H9 (cell line): ENCODE results near the gene LINGO1. TPM values are rescaled to one million over a fixed set of nuclear protein-coding genes. Genes with fewer than 3 reads are reported as not detected.

Experiments
- DNase-seq: peaks from one replicate; pipeline ENCODE4 v3.0.0-alpha.2; 2017
- H2AFZ ChIP-seq: one replicate; pipeline ENCODE4 v1.6.1; 2013; ENCODE audit warnings: mild to moderate bottlenecking, low read length, control low read depth, moderate library complexity
- H2AK5ac ChIP-seq: 2 replicates; pipeline ENCODE4 v1.6.1; 2013; ENCODE audit warnings: low read length, control low read depth, mixed read lengths; ENCODE audit not compliant: insufficient read length
- H2BK120ac ChIP-seq: one replicate; pipeline ENCODE4 v1.6.1; 2013; ENCODE audit warnings: low read depth, mild to moderate bottlenecking, low read length, control low read depth, inconsistent platforms; ENCODE audit not compliant: poor library complexity, severe bottlenecking
- H2BK12ac ChIP-seq: 2 replicates; pipeline ENCODE4 v1.6.1; 2013; ENCODE audit warnings: low read length, control low read depth, mixed read lengths, low read depth; ENCODE audit not compliant: insufficient read length
- H2BK15ac ChIP-seq: 2 replicates; pipeline ENCODE4 v1.6.1; 2013; ENCODE audit warnings: low read depth, low read length, control low read depth
- H2BK20ac ChIP-seq: one replicate; pipeline ENCODE4 v1.6.1; 2013; ENCODE audit warnings: low read depth, mild to moderate bottlenecking, low read length, control low read depth, inconsistent platforms; ENCODE audit not compliant: poor library complexity, severe bottlenecking
- H2BK5ac ChIP-seq: 2 replicates; pipeline ENCODE4 v1.6.1; 2013; ENCODE audit warnings: low read length, control low read depth, mixed read lengths; ENCODE audit not compliant: insufficient read length
- H3K14ac ChIP-seq: 2 replicates; pipeline ENCODE4 v1.6.1; 2013; ENCODE audit warnings: low read length, control low read depth; ENCODE audit not compliant: insufficient read depth
- H3K18ac ChIP-seq: 2 replicates; pipeline ENCODE4 v1.6.1; 2013; ENCODE audit warnings: low read depth, mild to moderate bottlenecking, mixed read lengths, low read length, control low read depth; ENCODE audit not compliant: insufficient read length
- H3K23ac ChIP-seq: 2 replicates; pipeline ENCODE4 v1.6.1; 2013; ENCODE audit warnings: low read length, control low read depth, mixed read lengths, low read depth; ENCODE audit not compliant: insufficient read length
- H3K23me2 ChIP-seq: 2 replicates; pipeline ENCODE4 v1.6.1; 2013; ENCODE audit warnings: low read depth, mild to moderate bottlenecking, mixed read lengths, low read length, control low read depth; ENCODE audit not compliant: insufficient read length, poor library complexity, severe bottlenecking
- H3K27ac ChIP-seq: 2 replicates; pipeline ENCODE4 v1.5.1; 2013; ENCODE audit warnings: low read length, control low read depth, mixed read lengths, low read depth; ENCODE audit not compliant: insufficient read length
- H3K27me3 ChIP-seq: 2 replicates; pipeline ENCODE4 v1.6.1; 2013; ENCODE audit warnings: low read length, control low read depth, inconsistent platforms; ENCODE audit not compliant: insufficient read depth
- H3K4ac ChIP-seq: 2 replicates; pipeline ENCODE4 v1.6.1; 2013; ENCODE audit warnings: low read depth, mild to moderate bottlenecking, control low read depth, inconsistent platforms, low read length, moderate library complexity
- H3K4me1 ChIP-seq: 2 replicates; pipeline ENCODE4 v1.6.1; 2013; ENCODE audit warnings: low read length, control low read depth, inconsistent platforms; ENCODE audit not compliant: insufficient read depth
- H3K4me2 ChIP-seq: 2 replicates; pipeline ENCODE4 v1.6.1; 2013; ENCODE audit warnings: low read length, control low read depth, mixed read lengths; ENCODE audit not compliant: insufficient read length, insufficient read depth
- H3K56ac ChIP-seq: 2 replicates; pipeline ENCODE4 v1.6.1; 2013; ENCODE audit warnings: low read depth, mild to moderate bottlenecking, mixed read lengths, low read length, control low read depth; ENCODE audit not compliant: insufficient read length
- H3K79me1 ChIP-seq: 2 replicates; pipeline ENCODE4 v1.6.1; 2013; ENCODE audit warnings: low read depth, mild to moderate bottlenecking, moderate library complexity, low read length, control low read depth, inconsistent platforms; ENCODE audit not compliant: insufficient read depth, poor library complexity, severe bottlenecking
- H3K79me2 ChIP-seq: 2 replicates; pipeline ENCODE4 v1.6.1; 2013; ENCODE audit warnings: low read length, control low read depth, inconsistent platforms; ENCODE audit not compliant: insufficient read depth
- H3K9ac ChIP-seq: 2 replicates; pipeline ENCODE4 v1.6.1; 2013; ENCODE audit warnings: low read length, control low read depth, mixed read lengths; ENCODE audit not compliant: insufficient read length; ENCODE audit errors: extremely low read depth
- H3K9me3 ChIP-seq: one replicate; pipeline ENCODE4 v1.6.1; 2013; ENCODE audit warnings: low read depth, low read length, inconsistent platforms; ENCODE audit not compliant: control insufficient read depth
- H3T11ph ChIP-seq: one replicate; pipeline ENCODE4 v1.6.1; 2013; ENCODE audit warnings: mild to moderate bottlenecking, low read length, control low read depth, inconsistent platforms
- H4K20me1 ChIP-seq: one replicate; pipeline ENCODE4 v1.6.1; 2013; ENCODE audit not compliant: control insufficient read depth, insufficient read length, insufficient read depth
- H4K5ac ChIP-seq: 2 replicates; pipeline ENCODE4 v1.6.1; 2013; ENCODE audit warnings: low read depth, mild to moderate bottlenecking, mixed read lengths, low read length, control low read depth; ENCODE audit not compliant: insufficient read length
- H4K8ac ChIP-seq: replicated peaks from 2 replicates; pipeline ENCODE4 v1.6.1; 2013; ENCODE audit warnings: low read length, control low read depth, mixed read lengths, low read depth; ENCODE audit not compliant: insufficient read length
- H4K91ac ChIP-seq: 2 replicates; pipeline ENCODE4 v1.6.1; 2013; ENCODE audit warnings: low read depth, mild to moderate bottlenecking, moderate library complexity, mixed read lengths, low read length, control low read depth; ENCODE audit not compliant: insufficient read length
- H3K27ac Mint-ChIP-seq, 3 experiments: 2 replicates in 2 of 3; 3 replicates in 1 of 3; pipeline ENCODE4 v1.8.0; 2020 to 2021; ENCODE audit warnings: mixed read lengths in 3 of 3, mild to moderate bottlenecking in 1 of 3, moderate library complexity in 1 of 3
- H3K27me3 Mint-ChIP-seq: 2 replicates; pipeline ENCODE4 v1.8.0; 2021; ENCODE audit warnings: low read depth, mild to moderate bottlenecking, moderate library complexity, mixed read lengths
- H3K36me3 Mint-ChIP-seq, 3 experiments: 2 replicates in 2 of 3; 3 replicates in 1 of 3; pipeline ENCODE4 v1.8.0; 2020 to 2021; ENCODE audit warnings: low read depth in 3 of 3, mixed read lengths in 3 of 3; ENCODE audit not compliant: insufficient read depth in 1 of 3
- H3K4me1 Mint-ChIP-seq, 2 experiments: 2 replicates each; pipeline ENCODE4 v1.8.0; 2020; ENCODE audit warnings: mixed read lengths in 2 of 2
- H3K4me3 Mint-ChIP-seq, 2 experiments: 2 replicates in 1 of 2; 3 replicates in 1 of 2; pipeline ENCODE4 v1.8.0; 2020 to 2021; ENCODE audit warnings: mild to moderate bottlenecking in 2 of 2, mixed read lengths in 2 of 2, moderate library complexity in 1 of 2
- H3K9me3 Mint-ChIP-seq, 2 experiments: 2 replicates in 1 of 2; 3 replicates in 1 of 2; pipeline ENCODE4 v1.8.0; 2020; ENCODE audit warnings: mild to moderate bottlenecking in 2 of 2, mixed read lengths in 2 of 2, moderate library complexity in 1 of 2
- CTCF ChIP-seq: fragments of 200-600 bp; sonication (generic); conservative IDR thresholded peaks from 3 replicates; pipeline ENCODE4 v1.8.0; 2021; ENCODE audit warnings: antibody characterized with exemption, mild to moderate bottlenecking
- WGBS: extraction: QIAGEN DNeasy Blood & Tissue Kit; methylation state at CpG from one replicate; pipeline ENCODE4 v1.1.7; 2013; ENCODE audit warnings: missing lambda C conversion rate, low lambda C conversion rate, mixed read lengths; ENCODE audit not compliant: insufficient read length; ENCODE audit errors: extremely low coverage; 5-methylcytosine and 5-hydroxymethylcytosine counted together
- total RNA-seq: library from RNA; stranded (reverse); gene quantifications from 2 replicates; pipeline ENCODE4 v1.2.1, GENCODE V29; 2021

LINGO1 gene
- total RNA-seq, 1 experiment from 2014 or later: 41.6 TPM

- Mint-ChIP-seq H3K4me3 (no peak overlapping the region), H3K27me3 (peaks cover 15% of the 10 kb centered on the region), H3K9me3 (no peaks in the 10 kb centered on the region; a peak in 1 of 5 replicates), H3K27ac (peak overlapping the region in 1 of 3 experiments; percentile 36; a peak in 1 of 7 replicates), H3K36me3 (no peaks in the 10 kb centered on the region), H3K4me1 (peaks cover 55 to 64% of the 10 kb centered on the region in 2 experiments)
- no peak overlapping the region for H2BK12ac ChIP-seq
- no peak overlapping the region for H3K23ac ChIP-seq
- H3K27me3 ChIP-seq: no peaks in the 10 kb centered on the region
- H3K14ac ChIP-seq: peak overlapping the region; percentile 33; the same call in 1 of the 2 replicates
- no peak overlapping the region for H2AFZ ChIP-seq
- H2BK120ac ChIP-seq: no peak overlapping the region
- no peaks in the 10 kb centered on the region for H3K9me3 ChIP-seq
- H2BK5ac ChIP-seq: no peak overlapping the region
- H3K79me2 ChIP-seq: no peaks in the 10 kb centered on the region
- TF ChIP-seq CTCF: no peak
- no peak overlapping the region for H3T11ph ChIP-seq
- no peak overlapping the region for H3K4ac ChIP-seq
- no peak overlapping the region for H3K4me2 ChIP-seq
- H2BK20ac ChIP-seq: no peak overlapping the region
- peaks cover 2% of the 10 kb centered on the region; the same call in 1 of the 2 replicates for H3K4me1 ChIP-seq
- no peak overlapping the region for H4K91ac ChIP-seq
- no peaks in the 10 kb centered on the region for H3K23me2 ChIP-seq
- H4K8ac ChIP-seq: no peak overlapping the region
- H2AK5ac ChIP-seq: no peak overlapping the region
- H4K20me1 ChIP-seq: no peaks in the 10 kb centered on the region
- no peak for DNase-seq
- no peak overlapping the region for H3K9ac ChIP-seq
- H3K56ac ChIP-seq: no peak overlapping the region
- H4K5ac ChIP-seq: no peak overlapping the region
- H3K79me1 ChIP-seq: no peaks in the 10 kb centered on the region
- no peak overlapping the region for H3K27ac ChIP-seq
- H3K18ac ChIP-seq: peak overlapping the region; percentile 10
- WGBS: no CpG with 5 or more reads among the region's 17 CpGs
- H2BK15ac ChIP-seq: no peak overlapping the region
Measured at GRCh38 chr15:77607111-77607893, 25.4 kb downstream of the LINGO1 start.
